HepG2 (cell line): ENCODE results near the gene HEXIM1. TPM values are rescaled to one million over a fixed set of nuclear protein-coding genes. Genes with fewer than 3 reads are reported as not detected.

Experiments
- ESRRA ChIP-seq: sonication (generic); formaldehyde crosslinking; IDR thresholded peaks from 2 replicates; pipeline ENCODE4 v1.5.1; 2020; ENCODE audit warnings: mild to moderate bottlenecking, low read depth, missing genetic modification reagents
- HNRNPH1 ChIP-seq: fragments of 200-400 bp; formaldehyde crosslinking; optimal IDR thresholded peaks from 2 replicates; pipeline ENCODE3; 2017; ENCODE audit warnings: mild to moderate bottlenecking, low read depth, low read length
- HOXD1 ChIP-seq: sonication (generic); formaldehyde crosslinking; IDR thresholded peaks from 2 replicates; pipeline ENCODE4 v1.5.0; 2020; ENCODE audit warnings: missing genetic modification reagents
- PHF5A ChIP-seq: IDR thresholded peaks from one replicate; pipeline ENCODE4 v1.6.1; 2018; ENCODE audit warnings: low read depth, missing genetic modification reagents; ENCODE audit not compliant: unreplicated experiment
- RERE ChIP-seq: IDR thresholded peaks from 2 replicates; pipeline ENCODE4 v1.6.1; 2016; ENCODE audit warnings: low read depth, missing genetic modification reagents, missing compliant biosample characterization
- TSC22D2 ChIP-seq: sonication (generic); formaldehyde crosslinking; IDR thresholded peaks from 2 replicates; pipeline ENCODE4 v1.5.1; 2020; ENCODE audit warnings: missing genetic modification reagents, mild to moderate bottlenecking, borderline replicate concordance
- ZFP91 ChIP-seq: sonication (generic); formaldehyde crosslinking; IDR thresholded peaks from 2 replicates; pipeline ENCODE4 v1.9.0; 2022; ENCODE audit warnings: missing genetic modification reagents, mild to moderate bottlenecking, borderline replicate concordance
- ZNF567 ChIP-seq: sonication (generic); formaldehyde crosslinking; IDR thresholded peaks from 2 replicates; pipeline ENCODE4 v1.8.1; 2023; ENCODE audit warnings: mild to moderate bottlenecking, missing genetic modification reagents, borderline replicate concordance
- ZUFSP ChIP-seq: sonication (generic); formaldehyde crosslinking; IDR thresholded peaks from 2 replicates; pipeline ENCODE4 v1.9.0; 2021; ENCODE audit warnings: missing genetic modification reagents, mild to moderate bottlenecking, borderline replicate concordance
- polyA plus RNA-seq, 8 experiments: library from polyadenylated mRNA; depleted of rRNA in 3 of 8; stranded (reverse) in 7 of 8; unstranded in 1 of 8; fragments of >200 nt; fragmentation: Illumina TruSeq in 4 of 8; extraction: Trizol in 4 of 8; gene quantifications; 2 replicates each; pipeline versions ENCODE4 v1.2.1 to v1.2.3, GENCODE V29; 2011 to 2016; ENCODE audit warnings: low read depth in 4 of 8, missing spikeins in 1 of 8, mixed read lengths in 1 of 8; ENCODE audit not compliant: insufficient read depth in 1 of 8
- total RNA-seq, 5 experiments: library from RNA; depleted of rRNA; stranded (reverse); fragments of >200 nt; fragmentation: Illumina TruSeq; extraction: Trizol; gene quantifications; 2 replicates each; pipeline ENCODE4 v1.2.3, GENCODE V29; 2016; ENCODE audit warnings: low read depth in 1 of 5
- TF ChIP-seq, protein P1 (sequence below): sonication (generic); formaldehyde crosslinking; IDR thresholded peaks from 2 replicates; pipeline ENCODE4 v1.4.0; 2020; ENCODE audit warnings: missing genetic modification reagents
- TF ChIP-seq, protein P2 (sequence below): sonication (generic); formaldehyde crosslinking; IDR thresholded peaks from 2 replicates; pipeline ENCODE4 v1.9.0; 2021; ENCODE audit warnings: missing genetic modification reagents, mild to moderate bottlenecking, borderline replicate concordance
- TF ChIP-seq, protein P3 (sequence below): sonication (generic); formaldehyde crosslinking; IDR thresholded peaks from 2 replicates; pipeline ENCODE4 v1.8.1; 2023; ENCODE audit warnings: mild to moderate bottlenecking, moderate library complexity, missing genetic modification reagents

Gene HEXIM1
- total and polyA plus RNA-seq, 2 of the 13 experiments (the other 11 are each of a cell fraction or from before 2014, with no cell fraction given) = 10.5 to 16.6 TPM

DNA sequence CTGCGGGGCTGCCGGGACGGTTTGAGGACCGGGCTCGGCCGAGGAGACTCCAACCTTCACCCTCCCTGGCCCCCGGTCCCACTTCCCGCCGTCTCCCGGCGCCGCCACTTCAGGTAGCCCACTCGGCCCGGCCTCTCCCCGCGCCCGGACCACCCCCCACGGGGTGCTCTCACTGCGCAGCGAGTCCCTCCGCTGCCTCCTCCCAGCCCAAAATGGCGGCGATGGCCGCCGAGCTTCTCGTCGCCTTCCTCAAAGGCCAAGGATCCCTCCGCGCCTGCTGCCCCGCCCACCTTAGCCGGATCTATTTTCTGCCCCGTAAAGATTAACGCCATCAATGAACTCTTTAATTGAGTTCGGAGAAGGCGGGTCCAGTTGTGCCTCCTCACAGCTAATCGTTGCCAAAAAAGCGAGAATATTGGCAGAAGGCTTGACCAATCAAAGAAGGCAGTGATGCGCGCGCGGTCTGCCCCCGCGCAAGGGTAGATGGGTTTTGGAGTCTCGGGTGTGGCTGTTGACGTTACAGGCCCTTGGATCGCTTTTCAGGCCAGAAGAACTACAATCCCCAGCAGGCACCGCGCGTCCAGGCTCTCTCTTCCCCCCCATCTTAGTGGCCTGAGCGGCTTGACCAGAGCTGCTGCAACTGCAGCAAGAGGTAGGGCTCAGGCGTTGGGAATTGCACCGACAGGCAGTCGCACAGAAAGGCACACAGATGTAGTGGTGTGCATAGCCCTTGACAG is 13.2 kb downstream of the HEXIM1 start, which contains the start of gene HEXIM2 (continued):
- TF ChIP-seq ZFP91 (CRISPR knock-in tag) = peak; percentile 99
- TF ChIP-seq ESRRA = peak; percentile 62
- peak; percentile 53 for TF ChIP-seq TSC22D2
- TF ChIP-seq HOXD1 (CRISPR knock-in tag) = peak; percentile 59
- TF ChIP-seq, protein P1, sequence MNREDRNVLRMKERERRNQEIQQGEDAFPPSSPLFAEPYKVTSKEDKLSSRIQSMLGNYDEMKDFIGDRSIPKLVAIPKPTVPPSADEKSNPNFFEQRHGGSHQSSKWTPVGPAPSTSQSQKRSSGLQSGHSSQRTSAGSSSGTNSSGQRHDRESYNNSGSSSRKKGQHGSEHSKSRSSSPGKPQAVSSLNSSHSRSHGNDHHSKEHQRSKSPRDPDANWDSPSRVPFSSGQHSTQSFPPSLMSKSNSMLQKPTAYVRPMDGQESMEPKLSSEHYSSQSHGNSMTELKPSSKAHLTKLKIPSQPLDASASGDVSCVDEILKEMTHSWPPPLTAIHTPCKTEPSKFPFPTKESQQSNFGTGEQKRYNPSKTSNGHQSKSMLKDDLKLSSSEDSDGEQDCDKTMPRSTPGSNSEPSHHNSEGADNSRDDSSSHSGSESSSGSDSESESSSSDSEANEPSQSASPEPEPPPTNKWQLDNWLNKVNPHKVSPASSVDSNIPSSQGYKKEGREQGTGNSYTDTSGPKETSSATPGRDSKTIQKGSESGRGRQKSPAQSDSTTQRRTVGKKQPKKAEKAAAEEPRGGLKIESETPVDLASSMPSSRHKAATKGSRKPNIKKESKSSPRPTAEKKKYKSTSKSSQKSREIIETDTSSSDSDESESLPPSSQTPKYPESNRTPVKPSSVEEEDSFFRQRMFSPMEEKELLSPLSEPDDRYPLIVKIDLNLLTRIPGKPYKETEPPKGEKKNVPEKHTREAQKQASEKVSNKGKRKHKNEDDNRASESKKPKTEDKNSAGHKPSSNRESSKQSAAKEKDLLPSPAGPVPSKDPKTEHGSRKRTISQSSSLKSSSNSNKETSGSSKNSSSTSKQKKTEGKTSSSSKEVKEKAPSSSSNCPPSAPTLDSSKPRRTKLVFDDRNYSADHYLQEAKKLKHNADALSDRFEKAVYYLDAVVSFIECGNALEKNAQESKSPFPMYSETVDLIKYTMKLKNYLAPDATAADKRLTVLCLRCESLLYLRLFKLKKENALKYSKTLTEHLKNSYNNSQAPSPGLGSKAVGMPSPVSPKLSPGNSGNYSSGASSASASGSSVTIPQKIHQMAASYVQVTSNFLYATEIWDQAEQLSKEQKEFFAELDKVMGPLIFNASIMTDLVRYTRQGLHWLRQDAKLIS (CRISPR knock-in tag) = peak; percentile 93; the same call in 1 of the 2 replicates
- TF ChIP-seq ZNF567 = peak; percentile 75; the same call in 1 of the 2 replicates
- TF ChIP-seq, protein P2, sequence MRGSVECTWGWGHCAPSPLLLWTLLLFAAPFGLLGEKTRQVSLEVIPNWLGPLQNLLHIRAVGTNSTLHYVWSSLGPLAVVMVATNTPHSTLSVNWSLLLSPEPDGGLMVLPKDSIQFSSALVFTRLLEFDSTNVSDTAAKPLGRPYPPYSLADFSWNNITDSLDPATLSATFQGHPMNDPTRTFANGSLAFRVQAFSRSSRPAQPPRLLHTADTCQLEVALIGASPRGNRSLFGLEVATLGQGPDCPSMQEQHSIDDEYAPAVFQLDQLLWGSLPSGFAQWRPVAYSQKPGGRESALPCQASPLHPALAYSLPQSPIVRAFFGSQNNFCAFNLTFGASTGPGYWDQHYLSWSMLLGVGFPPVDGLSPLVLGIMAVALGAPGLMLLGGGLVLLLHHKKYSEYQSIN = no peak
- peak; percentile 51 for TF ChIP-seq PHF5A (CRISPR knock-in tag)
- TF ChIP-seq, protein P3, sequence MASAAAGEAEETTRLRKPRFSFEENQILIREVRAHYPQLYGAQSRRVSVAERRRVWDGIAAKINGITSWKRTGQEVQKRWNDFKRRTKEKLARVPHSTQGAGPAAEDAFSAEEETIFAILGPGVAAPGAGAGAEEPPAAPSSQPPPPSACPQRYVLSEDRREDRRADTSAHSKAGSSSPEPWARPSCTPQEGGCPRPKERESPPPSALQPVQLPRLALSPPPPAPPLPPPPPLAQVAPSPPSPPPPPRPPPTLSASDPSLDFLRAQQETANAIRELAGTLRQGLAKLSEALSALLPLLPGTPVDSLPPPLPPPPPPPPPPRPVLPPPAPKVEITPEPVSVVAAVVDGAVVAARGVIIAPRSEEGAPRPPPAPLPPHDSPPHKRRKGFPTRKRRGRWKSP (CRISPR knock-in tag) = peak; percentile 48
- peak; percentile 54; the same call in 1 of the 2 replicates for TF ChIP-seq RERE (CRISPR knock-in tag)
- no peak for TF ChIP-seq ZUFSP (CRISPR knock-in tag)
- TF ChIP-seq HNRNPH1 = peak; percentile 72
